ENCODE results near the gene TMEM258. TPM values are rescaled to one million over a fixed set of nuclear protein-coding genes. Genes with fewer than 3 reads are reported as not detected.
A peak's percentile ranks its signal among the peaks of the same experiment; 100 is the strongest.

Gene TMEM258
- total and polyA plus RNA-seq, 2 of the 4 experiments (the other 2 are of a cell fraction), result 107 to 280 TPM

- TF ChIP-seq USF2 (IDR thresholded peaks at IDR 0.05; ENCODE audit: low read depth, low read length) (no peak), RFX5 (IDR thresholded peaks at IDR 0.05; ENCODE audit: low read depth, low read length) (no peak)
Observed at GRCh38 chr11:61834278-61835048, 42.1 kb upstream of the TMEM258 start (continued).

GRCh38 chr11:61833926-61834277 lies 41.5 kb upstream of the TMEM258 start:
- BruUV-seq (replicated peaks), result no TSS peak
- peak overlapping the region; percentile 87; the same call in 1 of the 2 replicates for H3K4ac ChIP-seq (ENCODE audit: low read depth, low read length)
- peaks cover 19 to 87% of the 10 kb centered on the region in 2 experiments for H3K79me1 ChIP-seq (ENCODE audit: low read depth in 1 of 2, low read length in 2 of 2)
- 0 out of 2 replicates have a peak overlapping the region, but pooled peaks have one; percentile 80 for H3K23ac ChIP-seq (ENCODE audit: low read depth, low read length)
- H3K18ac ChIP-seq (ENCODE audit: low read depth, low read length), result no peak overlapping the region
- H2AK5ac ChIP-seq (ENCODE audit: low read depth, low read length), result peak overlapping the region; percentile 16; the same call in 1 of the 2 replicates
- peak overlapping the region in 1 of 2 experiments; percentile 83; a peak in 1 of 4 replicates for H4K8ac ChIP-seq (ENCODE audit: low read depth in 2 of 2, low read length in 2 of 2)
- CTCF ChIA-PET, result interaction anchor here (1.5 kb wide), 1 partner anchor 37 kb away, joined by 6 read pairs; no protein-coding TSS in a partner anchor
- WGBS, 2 experiments (ENCODE audit: extremely low coverage in 2 of 2, insufficient read length in 1 of 2), result 95% methylated on average over 8 of the region's 12 CpGs; no CpG with 5 or more reads in 1 of the 2 experiments
- H3K56ac ChIP-seq (ENCODE audit: extremely low read depth, insufficient read depth, low read length), result no peak overlapping the region
- in situ Hi-C loops (cut with MboI; ENCODE audit: low sequenced_read_pairs), result no loop called here
- peaks cover 28% of the 10 kb centered on the region for H3K9me1 ChIP-seq (ENCODE audit: insufficient read depth, low read length)
- H4K20me1 ChIP-seq (ENCODE audit: insufficient read depth, low read length), result peaks cover 53% of the 10 kb centered on the region; the same call in 1 of the 2 replicates
- H3K27me3 ChIP-seq (ENCODE audit: control insufficient read depth, insufficient read depth, low read length), result no peaks in the 10 kb centered on the region
- H3K4me3 ChIP-seq (ENCODE audit: insufficient read depth, low read depth, low read length), result no peak overlapping the region
- H2AFZ ChIP-seq (replicated peaks; ENCODE audit: low read length, poor library complexity), result peak overlapping the region; percentile 26
- intact Hi-C loops (cut with micrococcal nuclease), result no loop called here
- H4K5ac ChIP-seq (ENCODE audit: low read depth, low read length), result no peak overlapping the region
- TF ChIP-seq MXI1 (IDR thresholded peaks at IDR 0.05; ENCODE audit: borderline replicate concordance, low read depth, low read length) (no peak), CTCF (conservative IDR thresholded peaks at IDR 0.05; ENCODE audit: low read depth, low read length) (no peak), MAZ (IDR thresholded peaks at IDR 0.05; ENCODE audit: borderline replicate concordance, low read depth, low read length) (no peak), POLR2A (IDR thresholded peaks at IDR 0.05; ENCODE audit: low read depth, low read length) (no peak), RAD21 (IDR thresholded peaks at IDR 0.05; ENCODE audit: low read length) (no peak), CEBPB (IDR thresholded peaks at IDR 0.05; ENCODE audit: low read depth, low read length) (no peak), MAFK (IDR thresholded peaks at IDR 0.05; ENCODE audit: low read depth, low read length) (no peak)
- TF ChIP-seq, protein P1, sequence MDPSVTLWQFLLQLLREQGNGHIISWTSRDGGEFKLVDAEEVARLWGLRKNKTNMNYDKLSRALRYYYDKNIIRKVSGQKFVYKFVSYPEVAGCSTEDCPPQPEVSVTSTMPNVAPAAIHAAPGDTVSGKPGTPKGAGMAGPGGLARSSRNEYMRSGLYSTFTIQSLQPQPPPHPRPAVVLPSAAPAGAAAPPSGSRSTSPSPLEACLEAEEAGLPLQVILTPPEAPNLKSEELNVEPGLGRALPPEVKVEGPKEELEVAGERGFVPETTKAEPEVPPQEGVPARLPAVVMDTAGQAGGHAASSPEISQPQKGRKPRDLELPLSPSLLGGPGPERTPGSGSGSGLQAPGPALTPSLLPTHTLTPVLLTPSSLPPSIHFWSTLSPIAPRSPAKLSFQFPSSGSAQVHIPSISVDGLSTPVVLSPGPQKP (IDR thresholded peaks at IDR 0.05; ENCODE audit: borderline replicate concordance, low read depth, low read length), result no peak
- no peak overlapping the region for H3K14ac ChIP-seq (replicated peaks; ENCODE audit: low read depth, low read length)
- no peak overlapping the region for H2BK20ac ChIP-seq (ENCODE audit: low read depth, low read length)
- POLR2A ChIA-PET (ENCODE audit: unreplicated experiment), result no interaction called here
- no peak overlapping the region for H3K27ac ChIP-seq (ENCODE audit: insufficient read depth, low read length)
- H2BK120ac ChIP-seq (ENCODE audit: low read depth, low read length), result peak overlapping the region; percentile 68; the same call in 1 of the 2 replicates
- dilution Hi-C loops (cut with HindIII; ENCODE audit: low sequenced_read_pairs, unreplicated experiment), result no loop called here
- peak overlapping the region; percentile 47 for H2AK9ac ChIP-seq (replicated peaks; ENCODE audit: low read depth, low read length, poor library complexity)
- H3K4me1 ChIP-seq (ENCODE audit: control insufficient read depth, insufficient read depth, low read length), result peaks cover 15% of the 10 kb centered on the region; the same call in 1 of the 2 replicates
- ATAC-seq (ENCODE audit: low read depth) (no peak), DNase-seq (no peak)
- peaks cover 15% of the 10 kb centered on the region; the same call in 1 of the 2 replicates for H3K36me3 ChIP-seq (ENCODE audit: control insufficient read depth, insufficient read depth, low read length)
- no peak overlapping the region for H3K9ac ChIP-seq (ENCODE audit: low read depth, low read length)
- no peak overlapping the region for H2BK5ac ChIP-seq (ENCODE audit: low read depth, low read length, poor library complexity, severe bottlenecking)
- H2BK15ac ChIP-seq (ENCODE audit: low read depth, low read length), result no peak overlapping the region
- H3K4me2 ChIP-seq (ENCODE audit: low read depth, low read length), result no peak overlapping the region
- H3K9me3 ChIP-seq (ENCODE audit: control insufficient read depth, insufficient read depth, low read length), result no peaks in the 10 kb centered on the region
- no peak overlapping the region for H4K91ac ChIP-seq (ENCODE audit: insufficient read depth, low read depth, low read length)

Data from IMR-90 (cell line).